CD4-positive, alpha-beta memory T cell (primary cell): ENCODE results near the gene LRPAP1. TPM values are rescaled to one million over a fixed set of nuclear protein-coding genes. Genes with fewer than 3 reads are reported as not detected.

ENCODE experiments used
- CTCF ChIA-PET: fragments of 350-600 bp; sonication (Branson Sonifier 250); formaldehyde crosslinking; loops from one replicate; lab custom pipeline; 2021; ENCODE audit warnings: inconsistent platforms; ENCODE audit not compliant: partially characterized antibody; lab: Charles Lee
- POLR2A ChIA-PET: fragments of 350-600 bp; sonication (Branson Sonifier 250); formaldehyde crosslinking; loops from one replicate; lab custom pipeline; 2021; ENCODE audit not compliant: partially characterized antibody; lab: Charles Lee
- DNase-seq, 5 donors: peaks; one replicate each; pipeline versions ENCODE4 v3.0.0 to v3.0.0-alpha.2; 2020 to 2022; ENCODE audit warnings: mixed read lengths in 1 of 5
- H3K27ac ChIP-seq: one replicate; pipeline ENCODE4 v1.7.0; 2013; ENCODE audit warnings: low read depth, low read length
- H3K27me3 ChIP-seq: 2 replicates; pipeline ENCODE4 v1.7.0; 2013; ENCODE audit warnings: mild to moderate bottlenecking, low read length, moderate library complexity; ENCODE audit not compliant: insufficient read depth
- H3K36me3 ChIP-seq: 2 replicates; pipeline ENCODE4 v1.7.0; 2013; ENCODE audit warnings: mild to moderate bottlenecking, low read length, moderate library complexity; ENCODE audit not compliant: insufficient read depth
- H3K4me1 ChIP-seq: 2 replicates; pipeline ENCODE4 v1.7.0; 2013; ENCODE audit warnings: mild to moderate bottlenecking, low read length, moderate library complexity; ENCODE audit not compliant: insufficient read depth
- H3K4me3 ChIP-seq, 2 donors: one replicate each; pipeline ENCODE4 v1.7.0; 2013; ENCODE audit warnings: low read length in 2 of 2, mild to moderate bottlenecking in 1 of 2
- H3K9me3 ChIP-seq, 2 donors: one replicate each; pipeline ENCODE4 v1.7.0; 2013; ENCODE audit warnings: low read length in 2 of 2, control low read depth in 1 of 2; ENCODE audit not compliant: control insufficient read depth in 1 of 2
- H3K27ac Mint-ChIP-seq, 7 donors: one replicate each; pipeline ENCODE4 v1.8.0; 2020 to 2021; ENCODE audit warnings: mixed read lengths in 7 of 7, mild to moderate bottlenecking in 6 of 7, inconsistent platforms in 3 of 7, moderate library complexity in 3 of 7
- H3K27me3 Mint-ChIP-seq, 2 donors: one replicate each; pipeline ENCODE4 v1.8.0; 2020 to 2021; ENCODE audit warnings: mixed read lengths in 2 of 2
- H3K36me3 Mint-ChIP-seq, 2 donors: one replicate each; pipeline ENCODE4 v1.8.0; 2020 to 2021; ENCODE audit warnings: mixed read lengths in 2 of 2, inconsistent platforms in 1 of 2, mild to moderate bottlenecking in 1 of 2
- H3K4me1 Mint-ChIP-seq, 4 donors: one replicate each; pipeline ENCODE4 v1.8.0; 2020 to 2021; ENCODE audit warnings: mixed read lengths in 4 of 4, mild to moderate bottlenecking in 1 of 4
- H3K4me3 Mint-ChIP-seq, 8 donors: one replicate each; pipeline ENCODE4 v1.8.0; 2020 to 2021; ENCODE audit warnings: mixed read lengths in 8 of 8, mild to moderate bottlenecking in 7 of 8, moderate library complexity in 6 of 8, inconsistent platforms in 3 of 8
- H3K9me3 Mint-ChIP-seq, 8 donors: one replicate each; pipeline ENCODE4 v1.8.0; 2020 to 2021; ENCODE audit warnings: mixed read lengths in 8 of 8, mild to moderate bottlenecking in 5 of 8, inconsistent platforms in 3 of 8, moderate library complexity in 1 of 8
- intact Hi-C: fragments of 100-400 bp; cut with micrococcal nuclease; formaldehyde crosslinking; loops from one replicate; pipeline ENCODE4 v1.15.1; 2023
- polyA plus RNA-seq, 2 donors: library from polyadenylated mRNA; unstranded; fragments of 300-500 nt; fragmentation: Illumina TruSeq; gene quantifications; one replicate each; pipeline ENCODE4 v1.2.3, GENCODE V29; 2021
- total RNA-seq, 2 experiments: library from RNA; stranded (reverse); gene quantifications; one replicate each; pipeline ENCODE4 v1.2.3, GENCODE V29; 2021

Gene LRPAP1
- total and polyA plus RNA-seq, 4 experiments from 2014 or later: 84.7 to 122 (median 91.1) TPM

DNA sequence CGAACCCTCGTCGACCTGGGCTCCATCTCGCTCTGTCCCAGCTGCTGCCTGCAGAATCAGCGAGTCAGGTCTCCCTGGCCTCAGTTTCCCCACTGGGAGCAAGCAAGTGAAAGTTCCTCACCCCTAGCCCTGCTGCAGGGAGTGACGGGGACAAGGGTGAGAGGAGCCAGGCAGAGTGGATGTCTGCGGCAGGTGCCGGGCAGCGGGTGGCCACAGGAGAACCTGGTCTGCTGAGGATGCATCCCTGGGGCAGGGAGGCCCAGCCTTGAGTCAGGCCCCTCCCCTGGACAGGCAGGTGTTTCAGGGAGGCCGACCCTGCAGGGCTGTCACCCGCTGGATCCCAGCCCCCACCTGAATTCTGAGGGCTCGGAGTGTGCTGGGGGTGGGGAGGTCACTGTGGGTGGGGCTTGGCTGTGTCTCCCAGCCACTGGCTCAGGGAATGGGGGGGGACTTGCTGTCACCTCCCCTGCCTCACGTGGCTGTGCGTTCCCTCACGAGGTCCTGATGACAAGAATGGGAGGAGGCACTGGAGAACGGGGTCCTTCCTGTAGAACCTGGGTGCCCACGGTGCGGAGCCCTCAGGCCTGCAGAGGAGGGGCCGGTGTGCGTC lies 33.2 kb downstream of the LRPAP1 start:
- POLR2A ChIA-PET: no interaction called here

DNA sequence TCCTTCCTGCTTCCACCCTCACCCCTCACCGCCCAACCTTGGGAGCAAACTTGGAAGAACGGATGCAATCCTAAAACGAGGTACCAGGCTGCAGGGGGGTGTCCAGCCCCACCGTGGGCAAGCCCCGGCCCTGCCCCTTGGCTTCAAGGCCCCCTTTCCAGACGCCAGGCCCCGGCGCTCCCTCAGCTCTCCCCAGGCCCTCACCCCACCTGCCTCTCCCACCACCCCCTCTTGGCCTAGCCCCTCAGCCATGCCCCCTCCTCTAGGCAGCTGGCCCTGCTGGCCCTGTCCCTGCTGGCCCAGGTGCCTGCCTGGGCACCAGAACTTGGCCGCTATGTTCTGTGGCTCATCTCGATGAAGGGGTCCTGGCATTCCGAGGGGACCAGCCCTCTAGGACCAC lies 33.8 kb downstream of the LRPAP1 start:
- DNase-seq: no peak
- intact Hi-C loops: no loop called here
- H3K36me3 ChIP-seq: no peaks in the 10 kb centered on the region
- Mint-ChIP-seq H3K4me1 (peaks cover 2 to 3% (median 2%) of the 10 kb centered on the region in 4 donors), H3K27ac (no peak overlapping the region), H3K36me3 (peaks cover 2 to 5% of the 10 kb centered on the region in 2 donors), H3K27me3 (peaks cover 2 to 3% of the 10 kb centered on the region in 2 donors), H3K4me3 (no peak overlapping the region), H3K9me3 (no peaks in the 10 kb centered on the region)
- CTCF ChIA-PET: no interaction called here
- H3K4me1 ChIP-seq: no peaks in the 10 kb centered on the region
- H3K9me3 ChIP-seq: no peaks in the 10 kb centered on the region
- no peak overlapping the region for H3K27ac ChIP-seq
- POLR2A ChIA-PET: no interaction called here
- H3K4me3 ChIP-seq: no peak overlapping the region
- H3K27me3 ChIP-seq: no peaks in the 10 kb centered on the region

More for the DNA sequence above, 33.2 kb downstream of the LRPAP1 start:
- Mint-ChIP-seq H3K9me3 (no peaks in the 10 kb centered on the region), H3K27me3 (peaks cover 2 to 3% of the 10 kb centered on the region in 2 donors), H3K4me1 (peaks cover 4 to 7% (median 5%) of the 10 kb centered on the region in 4 donors), H3K27ac (no peak overlapping the region), H3K4me3 (no peak overlapping the region), H3K36me3 (peaks cover 6 to 11% of the 10 kb centered on the region in 2 donors)
- intact Hi-C loops: no loop called here
- Histone ChIP-seq H3K27ac (no peak overlapping the region), H3K4me3 (no peak overlapping the region), H3K4me1 (no peaks in the 10 kb centered on the region), H3K9me3 (no peaks in the 10 kb centered on the region), H3K27me3 (no peaks in the 10 kb centered on the region), H3K36me3 (no peaks in the 10 kb centered on the region)
- CTCF ChIA-PET: no interaction called here
- no peak for DNase-seq

DNA sequence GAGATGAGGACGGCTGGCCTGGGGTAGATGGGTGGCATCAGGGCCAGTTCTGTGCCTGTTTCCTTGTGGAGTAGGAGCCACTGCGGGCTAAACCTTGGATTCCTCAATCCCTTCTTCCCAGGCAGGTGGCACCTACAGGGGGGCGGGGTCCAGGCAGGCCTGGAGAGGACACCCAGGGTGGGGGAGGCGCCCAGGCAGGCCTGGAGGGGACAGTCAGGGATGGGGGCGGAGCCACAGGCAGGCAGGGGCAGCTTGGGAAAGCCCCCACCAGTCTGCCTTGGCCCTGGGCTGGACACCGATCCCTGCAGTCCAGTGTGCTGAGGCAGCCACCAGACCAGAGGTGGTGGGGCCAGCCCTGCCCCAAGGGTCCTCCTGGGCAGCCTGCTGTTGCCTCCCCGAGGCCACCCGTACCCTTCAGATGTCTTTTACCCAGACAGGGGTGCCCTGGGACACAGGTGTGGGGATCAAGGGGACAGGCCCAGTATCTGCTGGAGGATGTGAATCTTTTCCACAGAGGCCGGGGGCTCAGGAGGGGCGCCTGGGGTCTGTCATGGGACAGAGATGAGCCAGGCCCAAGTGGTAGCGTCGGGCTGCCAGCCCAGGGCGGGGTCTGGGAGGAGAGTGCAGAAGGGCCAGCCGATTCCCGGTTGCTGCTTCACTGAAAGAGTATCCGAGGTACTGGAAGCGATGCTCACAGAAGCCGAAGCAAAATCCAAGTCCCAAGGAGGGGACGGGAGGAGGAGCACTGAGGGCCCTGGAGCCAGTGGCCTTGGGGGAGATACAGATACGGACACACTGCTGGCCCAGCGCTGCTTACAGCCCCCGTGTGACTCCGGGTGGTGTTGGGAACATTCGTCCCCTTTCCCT lies 34.5 kb downstream of the LRPAP1 start:
- Mint-ChIP-seq H3K4me1 (no peaks in the 10 kb centered on the region), H3K27ac (peak overlapping the region in 1 of 7 donors; percentile 21), H3K4me3 (no peak overlapping the region), H3K9me3 (no peaks in the 10 kb centered on the region), H3K36me3 (no peaks in the 10 kb centered on the region), H3K27me3 (peaks cover 2 to 3% of the 10 kb centered on the region in 2 donors)
- DNase-seq: peak in 1 of 5 donors; percentile 37
- CTCF ChIA-PET: no interaction called here
- intact Hi-C loops: no loop called here
- POLR2A ChIA-PET: no interaction called here
- Histone ChIP-seq H3K36me3 (no peaks in the 10 kb centered on the region), H3K27me3 (no peaks in the 10 kb centered on the region), H3K27ac (no peak overlapping the region), H3K9me3 (no peaks in the 10 kb centered on the region), H3K4me3 (no peak overlapping the region), H3K4me1 (no peaks in the 10 kb centered on the region)

DNA sequence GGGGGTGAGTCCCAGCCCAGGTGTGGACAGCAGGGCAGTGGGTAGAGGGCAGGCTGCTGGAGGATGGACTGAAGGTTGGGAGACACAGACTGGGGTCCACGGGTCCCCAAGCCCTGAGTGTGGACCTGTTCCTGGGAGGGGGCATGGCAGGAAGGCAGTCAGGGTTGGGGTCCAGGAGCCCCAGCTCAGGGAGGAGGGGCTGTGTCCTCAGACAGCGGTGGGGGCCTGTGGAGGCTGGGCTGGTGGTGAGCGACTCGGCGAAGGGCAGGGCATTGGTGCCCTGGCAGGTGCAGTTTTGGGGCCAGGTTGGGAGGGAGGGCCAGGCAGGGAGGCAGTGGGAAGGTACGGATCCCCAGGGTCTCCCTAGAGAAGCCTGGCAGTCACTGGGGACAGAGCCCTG lies 35.1 kb downstream of the LRPAP1 start:
- Mint-ChIP-seq H3K4me1 (no peaks in the 10 kb centered on the region), H3K27ac (peak overlapping the region in 1 of 7 donors; percentile 21), H3K36me3 (no peaks in the 10 kb centered on the region), H3K9me3 (no peaks in the 10 kb centered on the region), H3K27me3 (peaks cover 5 to 6% of the 10 kb centered on the region in 2 donors), H3K4me3 (no peak overlapping the region)
- intact Hi-C loops: no loop called here
- H3K27me3 ChIP-seq: no peaks in the 10 kb centered on the region
- CTCF ChIA-PET: no interaction called here
- H3K4me3 ChIP-seq: no peak overlapping the region
- no peak overlapping the region for H3K27ac ChIP-seq
- POLR2A ChIA-PET: no interaction called here
- H3K36me3 ChIP-seq: no peaks in the 10 kb centered on the region
- H3K4me1 ChIP-seq: no peaks in the 10 kb centered on the region
- no peaks in the 10 kb centered on the region for H3K9me3 ChIP-seq
- DNase-seq: peak in 1 of 5 donors; percentile 16

DNA sequence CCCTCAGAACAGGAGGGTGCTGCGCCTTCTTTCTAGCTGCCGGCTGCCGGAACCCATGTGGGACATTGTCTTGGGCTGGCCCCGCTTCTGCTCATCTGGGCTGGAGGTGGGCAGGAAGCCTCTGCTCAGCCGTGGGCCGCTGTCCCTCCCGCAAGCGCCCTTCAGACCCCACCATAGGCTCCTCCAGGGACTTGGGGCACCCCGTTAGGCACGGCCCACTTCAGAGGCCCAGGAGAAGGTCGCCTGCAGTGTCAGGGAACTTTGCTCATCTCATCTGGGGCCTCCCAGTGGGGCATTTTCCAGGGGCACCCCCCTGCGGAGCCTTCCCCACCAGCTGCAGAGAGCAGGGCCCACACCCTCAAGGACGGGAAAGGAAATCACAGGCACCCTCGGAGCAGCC lies 36.2 kb downstream of the LRPAP1 start:
- H3K9me3 ChIP-seq: no peaks in the 10 kb centered on the region
- no peaks in the 10 kb centered on the region for H3K4me1 Mint-ChIP-seq
- H3K27me3 Mint-ChIP-seq: peaks cover 10 to 14% of the 10 kb centered on the region in 2 donors
- H3K27ac ChIP-seq: no peak overlapping the region
- no peaks in the 10 kb centered on the region for H3K4me1 ChIP-seq
- ChIA-PET POLR2A (no interaction called here), CTCF (no interaction called here)
- intact Hi-C loops: no loop called here
- H3K36me3 ChIP-seq: no peaks in the 10 kb centered on the region
- H3K4me3 Mint-ChIP-seq: no peak overlapping the region
- no peak overlapping the region for H3K27ac Mint-ChIP-seq
- DNase-seq: no peak
- H3K36me3 Mint-ChIP-seq: no peaks in the 10 kb centered on the region
- no peaks in the 10 kb centered on the region for H3K27me3 ChIP-seq
- H3K4me3 ChIP-seq: no peak overlapping the region
- peaks cover 0 to 4% (median 0%) of the 10 kb centered on the region in 8 donors for H3K9me3 Mint-ChIP-seq

DNA sequence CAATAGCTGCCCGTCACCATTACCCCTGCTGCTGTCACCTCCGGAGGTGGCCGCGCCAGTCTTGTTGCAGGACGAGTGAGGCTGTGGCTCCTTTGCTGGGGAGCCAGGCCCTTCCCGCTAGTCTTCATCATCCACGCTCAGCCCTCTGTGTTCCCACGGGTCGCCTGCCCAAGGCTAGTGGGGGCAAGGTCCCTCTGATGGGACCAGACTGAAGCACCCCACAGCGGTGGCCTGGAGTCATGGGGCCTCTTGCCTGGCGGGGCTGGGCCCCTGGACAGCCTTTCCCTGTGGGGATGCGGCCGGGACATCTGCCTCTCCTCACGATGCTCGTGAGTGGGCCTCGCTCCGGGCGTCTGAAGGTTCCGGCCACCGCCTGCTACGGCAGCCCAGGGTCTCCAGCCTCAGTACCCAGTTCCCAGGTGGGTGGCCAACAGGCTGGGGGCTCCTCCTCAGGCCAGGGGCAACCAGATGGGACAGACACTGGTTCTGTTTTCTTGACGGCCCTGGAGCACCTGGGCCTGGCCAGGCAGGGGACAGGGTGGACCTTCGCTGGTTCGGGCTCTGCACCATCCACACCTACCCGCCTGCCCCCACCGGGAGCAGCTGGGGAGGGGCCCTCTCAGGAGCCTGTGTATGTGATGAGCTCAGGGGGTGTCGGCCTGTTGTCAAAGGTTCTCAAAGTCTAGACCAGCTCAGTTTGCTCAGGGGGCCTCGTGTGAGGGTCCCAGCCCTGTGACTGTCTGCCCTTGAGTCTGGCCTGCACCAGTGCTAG lies 36.8 kb downstream of the LRPAP1 start:
- H3K36me3 Mint-ChIP-seq: no peaks in the 10 kb centered on the region
- POLR2A ChIA-PET: no interaction called here
- CTCF ChIA-PET: no interaction called here

DNA sequence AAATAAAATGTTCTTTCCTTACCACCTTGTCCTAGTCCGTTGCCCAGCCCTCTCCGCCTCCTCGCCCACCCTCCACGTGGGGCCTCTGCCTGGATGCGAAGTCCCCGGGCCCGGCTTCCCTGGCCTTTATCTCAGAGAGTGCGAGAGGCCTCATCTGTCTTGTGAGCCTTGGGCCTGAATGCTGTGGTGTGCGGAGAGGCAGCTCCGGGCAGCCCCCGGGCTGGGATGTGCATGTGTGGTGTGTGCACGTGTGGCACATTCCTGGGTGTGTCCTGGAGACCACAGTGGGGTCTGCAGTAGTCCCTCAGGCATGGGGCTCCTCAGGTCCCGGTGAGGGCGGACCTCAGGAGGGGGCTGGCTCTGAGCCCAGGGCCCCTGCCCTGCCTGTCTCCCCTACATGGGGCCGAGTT lies 37.8 kb downstream of the LRPAP1 start:
- no peak for DNase-seq
- CTCF ChIA-PET: no interaction called here
- Histone ChIP-seq H3K27ac (no peak overlapping the region), H3K4me3 (no peak overlapping the region), H3K27me3 (no peaks in the 10 kb centered on the region), H3K4me1 (no peaks in the 10 kb centered on the region), H3K9me3 (no peaks in the 10 kb centered on the region), H3K36me3 (no peaks in the 10 kb centered on the region)
- POLR2A ChIA-PET: no interaction called here
- H3K4me3 Mint-ChIP-seq: no peak overlapping the region
- intact Hi-C loops: no loop called here
- no peaks in the 10 kb centered on the region for H3K36me3 Mint-ChIP-seq
- peaks cover 0 to 4% (median 0%) of the 10 kb centered on the region in 8 donors for H3K9me3 Mint-ChIP-seq
- H3K27ac Mint-ChIP-seq: no peak overlapping the region
- H3K4me1 Mint-ChIP-seq: no peaks in the 10 kb centered on the region
- H3K27me3 Mint-ChIP-seq: peaks cover 10 to 14% of the 10 kb centered on the region in 2 donors

More for the DNA sequence above, 36.8 kb downstream of the LRPAP1 start:
- H3K27me3 ChIP-seq: no peaks in the 10 kb centered on the region
- no peaks in the 10 kb centered on the region for H3K9me3 ChIP-seq
- intact Hi-C loops: no loop called here
- H3K4me3 Mint-ChIP-seq: no peak overlapping the region
- H3K36me3 ChIP-seq: no peaks in the 10 kb centered on the region
- no peak for DNase-seq
- peaks cover 0 to 4% (median 0%) of the 10 kb centered on the region in 8 donors for H3K9me3 Mint-ChIP-seq
- H3K4me3 ChIP-seq: no peak overlapping the region
- no peaks in the 10 kb centered on the region for H3K4me1 Mint-ChIP-seq
- H3K27ac ChIP-seq: no peak overlapping the region
- no peaks in the 10 kb centered on the region for H3K4me1 ChIP-seq
- H3K27me3 Mint-ChIP-seq: peaks cover 10 to 14% of the 10 kb centered on the region in 2 donors
- no peak overlapping the region for H3K27ac Mint-ChIP-seq
